ENCODE data around the gene EXOC4. TPM values are rescaled to one million over a fixed set of nuclear protein-coding genes. Genes with fewer than 3 reads are reported as not detected.

Gene EXOC4
- total RNA-seq, 3 donors from 2014 or later: 88.3 to 136 (median 99.6) TPM

- DNase-seq (ENCODE audit: low spot score in 2 of 2): no peak
- TF ChIP-seq POLR2AphosphoS5 (IDR thresholded peaks at IDR 0.05) (no peak), POLR2A (IDR thresholded peaks at IDR 0.05) (no peak), CTCF (IDR thresholded peaks at IDR 0.05) (no peak)
These were observed 145.6 kb downstream of the EXOC4 start for GRCh38 chr7:133398506-133398905.

GRCh38 chr7:133401225-133401624, 148.3 kb downstream of the EXOC4 start:
- no peaks in the 10 kb centered on the region for H3K27me3 ChIP-seq
- H3K27ac ChIP-seq: no peak overlapping the region
- no peaks in the 10 kb centered on the region for H3K4me1 ChIP-seq
- no peaks in the 10 kb centered on the region for H3K36me3 ChIP-seq
- TF ChIP-seq POLR2AphosphoS5 (IDR thresholded peaks at IDR 0.05) (no peak), POLR2A (IDR thresholded peaks at IDR 0.05) (no peak), CTCF (IDR thresholded peaks at IDR 0.05) (no peak)
- H3K4me3 ChIP-seq: no peak overlapping the region
- intact Hi-C loops (cut with DNase I; ENCODE audit: low total_unique reads): no loop called here
- no peak for DNase-seq (ENCODE audit: low spot score in 2 of 2)
- H3K9me3 ChIP-seq: no peaks in the 10 kb centered on the region

More at GRCh38 chr7:133398506-133398905, 145.6 kb downstream of the EXOC4 start:
- intact Hi-C loops (cut with DNase I; ENCODE audit: low total_unique reads): no loop called here
- Histone ChIP-seq H3K27ac (no peak overlapping the region), H3K36me3 (no peaks in the 10 kb centered on the region), H3K27me3 (no peaks in the 10 kb centered on the region), H3K9me3 (no peaks in the 10 kb centered on the region), H3K4me3 (no peak overlapping the region), H3K4me1 (no peaks in the 10 kb centered on the region)

- DNase-seq (ENCODE audit: low spot score in 2 of 2): no peak
- no peak overlapping the region for H3K27ac ChIP-seq
- no peaks in the 10 kb centered on the region for H3K27me3 ChIP-seq
- no peak for TF ChIP-seq POLR2A (IDR thresholded peaks at IDR 0.05)
- intact Hi-C loops (cut with DNase I; ENCODE audit: low total_unique reads): loop anchor here (5.0 kb wide), 1 partner anchor 1091 kb away; no protein-coding TSS in a partner anchor
- H3K4me1 ChIP-seq: no peaks in the 10 kb centered on the region
- H3K36me3 ChIP-seq: no peaks in the 10 kb centered on the region
- no peaks in the 10 kb centered on the region for H3K9me3 ChIP-seq
- no peak overlapping the region for H3K4me3 ChIP-seq
These were observed 155.3 kb downstream of the EXOC4 start for GRCh38 chr7:133408212-133408611.

GRCh38 chr7:133409421-133409820, 156.5 kb downstream of the EXOC4 start:
- Histone ChIP-seq H3K36me3 (no peaks in the 10 kb centered on the region), H3K4me1 (no peaks in the 10 kb centered on the region), H3K4me3 (no peak overlapping the region), H3K27ac (no peak overlapping the region), H3K9me3 (no peaks in the 10 kb centered on the region), H3K27me3 (no peaks in the 10 kb centered on the region)
- TF ChIP-seq POLR2A (IDR thresholded peaks at IDR 0.05) (no peak), POLR2AphosphoS5 (IDR thresholded peaks at IDR 0.05) (no peak), CTCF (IDR thresholded peaks at IDR 0.05) (no peak)
- DNase-seq (ENCODE audit: low spot score in 2 of 2): no peak
- intact Hi-C loops (cut with DNase I; ENCODE audit: low total_unique reads): loop anchor here (5.0 kb wide), 1 partner anchor 1092 kb away; no protein-coding TSS in a partner anchor

- no peak overlapping the region for H3K4me3 ChIP-seq
- no peaks in the 10 kb centered on the region for H3K27me3 ChIP-seq
- H3K4me1 ChIP-seq: no peaks in the 10 kb centered on the region
- H3K27ac ChIP-seq: no peak overlapping the region
- no peaks in the 10 kb centered on the region for H3K36me3 ChIP-seq
- H3K9me3 ChIP-seq: no peaks in the 10 kb centered on the region
- no peak for DNase-seq (ENCODE audit: low spot score in 2 of 2)
- TF ChIP-seq POLR2AphosphoS5 (IDR thresholded peaks at IDR 0.05) (no peak), POLR2A (IDR thresholded peaks at IDR 0.05) (no peak), CTCF (IDR thresholded peaks at IDR 0.05) (no peak)
- intact Hi-C loops (cut with DNase I; ENCODE audit: low total_unique reads): loop anchor here (5.0 kb wide), 1 partner anchor 1093 kb away; no protein-coding TSS in a partner anchor
These were observed 157.1 kb downstream of the EXOC4 start for GRCh38 chr7:133409966-133410365.

- H3K27me3 ChIP-seq: no peaks in the 10 kb centered on the region
- TF ChIP-seq CTCF (IDR thresholded peaks at IDR 0.05) (no peak), POLR2AphosphoS5 (IDR thresholded peaks at IDR 0.05) (no peak)
- H3K4me3 ChIP-seq: no peak overlapping the region
- intact Hi-C loops (cut with DNase I; ENCODE audit: low total_unique reads): no loop called here
- H3K27ac ChIP-seq: no peak overlapping the region
- no peaks in the 10 kb centered on the region for H3K9me3 ChIP-seq
- no peaks in the 10 kb centered on the region for H3K36me3 ChIP-seq
- H3K4me1 ChIP-seq: no peaks in the 10 kb centered on the region
- DNase-seq (ENCODE audit: low spot score in 2 of 2): no peak
These were observed 158.5 kb downstream of the EXOC4 start for GRCh38 chr7:133411395-133411794.
